Middle frontal gyrus (tissue), 1 donor: ENCODE data around the gene SHISA9.
"Not testable (repeated sequence)": the region's sequence is repeated elsewhere in the genome, so short reads cannot be mapped to it uniquely, and the experiment has no call there.

Experiments
- DNase-seq: peaks from one replicate; pipeline ENCODE4 v3.0.0-alpha.2; 2015; ENCODE audit warnings: low spot score; ENCODE audit errors: extremely low spot score

The SHISA9 gene

GRCh38 chr16:12899529-12900143, 1.8 kb upstream of the SHISA9 start:
- DNase-seq: no peak

- no peak for DNase-seq
Observed at GRCh38 chr16:12900156-12900555, 1.2 kb upstream of the SHISA9 start.

GRCh38 chr16:12900599-12901203, 697 bp upstream of the SHISA9 start:
- DNase-seq: no peak

GRCh38 chr16:12901204-12901596, 198 bp upstream of the SHISA9 start:
- peak; percentile 46 for DNase-seq

GRCh38 chr16:12902511-12903372, 1.3 kb downstream of the SHISA9 start:
- DNase-seq: no peak

- DNase-seq: no peak
Observed at GRCh38 chr16:12903407-12904328, 2.3 kb downstream of the SHISA9 start.

GRCh38 chr16:12904329-12904671, 2.9 kb downstream of the SHISA9 start:
- DNase-seq: no peak

- DNase-seq: no peak
Observed at GRCh38 chr16:12906271-12906670, 4.9 kb downstream of the SHISA9 start.

- no peak for DNase-seq
Observed at GRCh38 chr16:12906765-12907516, 5.5 kb downstream of the SHISA9 start.

GRCh38 chr16:12907670-12908233, 6.4 kb downstream of the SHISA9 start:
- DNase-seq: no peak

- no peak for DNase-seq
Observed at GRCh38 chr16:12917246-12917645, 15.8 kb downstream of the SHISA9 start.

GRCh38 chr16:12917653-12918052, 16.3 kb downstream of the SHISA9 start:
- DNase-seq: no peak

- DNase-seq: no peak
Observed at GRCh38 chr16:12920739-12921138, 19.3 kb downstream of the SHISA9 start.

GRCh38 chr16:12923640-12924039, 22.2 kb downstream of the SHISA9 start:
- not testable (repeated sequence) for DNase-seq

- no peak for DNase-seq
Observed at GRCh38 chr16:12925026-12925800, 23.8 kb downstream of the SHISA9 start.

GRCh38 chr16:12927591-12927990, 26.2 kb downstream of the SHISA9 start:
- no peak for DNase-seq

- DNase-seq: no peak
Observed at GRCh38 chr16:12930881-12931280, 29.5 kb downstream of the SHISA9 start.

GRCh38 chr16:12936391-12936790, 35.0 kb downstream of the SHISA9 start:
- no peak for DNase-seq

- DNase-seq: no peak
Observed at GRCh38 chr16:12941896-12942295, 40.5 kb downstream of the SHISA9 start.

GRCh38 chr16:12942861-12943260, 41.5 kb downstream of the SHISA9 start:
- DNase-seq: no peak
